ENCODE data around the gene CD207. TPM values are rescaled to one million over a fixed set of nuclear protein-coding genes. Genes with fewer than 3 reads are reported as not detected.

Gene CD207
- polyA plus RNA-seq, 1 donor from 2014 or later: not detected

GRCh38 chr2:70797506-70797905 is 38.1 kb downstream of the CD207 start:
- H3K9me3 ChIP-seq (ENCODE audit: low read length): no peaks in the 10 kb centered on the region
- TF ChIP-seq RAD21 (conservative IDR thresholded peaks at IDR 0.05): no peak
- no peak overlapping the region for H3K9ac ChIP-seq (ENCODE audit: low read length)
- no peak overlapping the region for H3K4me3 ChIP-seq (ENCODE audit: low read length)
- H4K20me1 ChIP-seq (ENCODE audit: insufficient read depth): no peaks in the 10 kb centered on the region
- H2AFZ ChIP-seq (ENCODE audit: low read depth, low read length): no peak overlapping the region
- no peak overlapping the region for H3K4me2 ChIP-seq (ENCODE audit: low read length)
- H3K27ac ChIP-seq (ENCODE audit: low read length): no peak overlapping the region
- no peaks in the 10 kb centered on the region for H3K36me3 ChIP-seq (ENCODE audit: insufficient read depth, low read length)
- H3F3A ChIP-seq (ENCODE audit: insufficient read depth, low read length, poor library complexity, severe bottlenecking): no peaks in the 10 kb centered on the region
- H3K79me2 ChIP-seq (replicated peaks; ENCODE audit: insufficient read depth, low read length): no peaks in the 10 kb centered on the region
- peaks cover under 1% of the 10 kb centered on the region for H3K27me3 ChIP-seq (ENCODE audit: insufficient read depth, low read depth, low read length)
- no peaks in the 10 kb centered on the region for H3K9me2 ChIP-seq (ENCODE audit: insufficient read depth, low read length)

DNA sequence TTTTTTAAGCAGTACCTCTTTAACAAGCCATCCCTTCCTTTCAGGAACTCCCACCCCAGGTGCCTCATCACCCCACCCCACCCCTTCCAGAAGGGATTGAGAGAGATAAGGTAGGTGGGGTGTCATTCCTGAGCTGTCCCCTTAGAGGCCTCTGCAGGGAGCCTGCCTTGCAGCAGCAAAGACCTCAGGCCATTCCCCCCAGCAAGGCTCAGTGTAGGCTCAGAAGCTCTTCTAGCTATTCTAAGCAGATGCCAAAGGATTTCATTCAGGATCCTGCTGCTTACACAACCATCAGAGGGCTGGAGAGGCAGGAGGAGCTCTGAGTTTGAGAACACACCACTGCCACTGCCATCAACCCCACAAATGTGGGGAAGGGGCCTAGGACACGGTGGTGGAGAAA is 39.4 kb downstream of the CD207 start:
- Histone ChIP-seq H3K79me2 (replicated peaks; ENCODE audit: insufficient read depth, low read length) (no peaks in the 10 kb centered on the region), H2AFZ (ENCODE audit: low read depth, low read length) (no peak overlapping the region), H3K9me2 (ENCODE audit: insufficient read depth, low read length) (no peaks in the 10 kb centered on the region), H3K4me2 (ENCODE audit: low read length) (no peak overlapping the region), H3K9me3 (ENCODE audit: low read length) (peaks cover 2% of the 10 kb centered on the region), H3F3A (ENCODE audit: insufficient read depth, low read length, poor library complexity, severe bottlenecking) (no peaks in the 10 kb centered on the region), H3K27ac (ENCODE audit: low read length) (no peak overlapping the region), H4K20me1 (ENCODE audit: insufficient read depth) (no peaks in the 10 kb centered on the region), H3K27me3 (ENCODE audit: insufficient read depth, low read depth, low read length) (peaks cover 13% of the 10 kb centered on the region), H3K9ac (ENCODE audit: low read length) (no peak overlapping the region), H3K4me3 (ENCODE audit: low read length) (no peak overlapping the region), H3K36me3 (ENCODE audit: insufficient read depth, low read length) (no peaks in the 10 kb centered on the region)
- no peak for TF ChIP-seq RAD21 (conservative IDR thresholded peaks at IDR 0.05)
- TF ChIP-seq MXI1 (conservative IDR thresholded peaks at IDR 0.05; ENCODE audit: poor library complexity, severe bottlenecking): no peak
- no peak for TF ChIP-seq EP300 (conservative IDR thresholded peaks at IDR 0.05; ENCODE audit: poor library complexity, severe bottlenecking)
- no peak for TF ChIP-seq EZH2 (IDR thresholded peaks at IDR 0.05; ENCODE audit: borderline replicate concordance, insufficient read depth, low read length, poor library complexity, severe bottlenecking)
- TF ChIP-seq TAF1 (IDR thresholded peaks at IDR 0.05; ENCODE audit: low read depth): no peak
- no peak for TF ChIP-seq REST (IDR thresholded peaks at IDR 0.05; ENCODE audit: borderline replicate concordance)
- TF ChIP-seq POLR2AphosphoS5 (IDR thresholded peaks at IDR 0.05): no peak
- no peak for TF ChIP-seq SMC3 (conservative IDR thresholded peaks at IDR 0.05; ENCODE audit: poor library complexity)
- TF ChIP-seq, protein P1, sequence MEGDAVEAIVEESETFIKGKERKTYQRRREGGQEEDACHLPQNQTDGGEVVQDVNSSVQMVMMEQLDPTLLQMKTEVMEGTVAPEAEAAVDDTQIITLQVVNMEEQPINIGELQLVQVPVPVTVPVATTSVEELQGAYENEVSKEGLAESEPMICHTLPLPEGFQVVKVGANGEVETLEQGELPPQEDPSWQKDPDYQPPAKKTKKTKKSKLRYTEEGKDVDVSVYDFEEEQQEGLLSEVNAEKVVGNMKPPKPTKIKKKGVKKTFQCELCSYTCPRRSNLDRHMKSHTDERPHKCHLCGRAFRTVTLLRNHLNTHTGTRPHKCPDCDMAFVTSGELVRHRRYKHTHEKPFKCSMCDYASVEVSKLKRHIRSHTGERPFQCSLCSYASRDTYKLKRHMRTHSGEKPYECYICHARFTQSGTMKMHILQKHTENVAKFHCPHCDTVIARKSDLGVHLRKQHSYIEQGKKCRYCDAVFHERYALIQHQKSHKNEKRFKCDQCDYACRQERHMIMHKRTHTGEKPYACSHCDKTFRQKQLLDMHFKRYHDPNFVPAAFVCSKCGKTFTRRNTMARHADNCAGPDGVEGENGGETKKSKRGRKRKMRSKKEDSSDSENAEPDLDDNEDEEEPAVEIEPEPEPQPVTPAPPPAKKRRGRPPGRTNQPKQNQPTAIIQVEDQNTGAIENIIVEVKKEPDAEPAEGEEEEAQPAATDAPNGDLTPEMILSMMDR (IDR thresholded peaks at IDR 0.05; ENCODE audit: poor library complexity, severe bottlenecking): no peak

Data from neural cell (in vitro differentiated cells).